Measurements from ENCODE around the gene TLR3.

DNA sequence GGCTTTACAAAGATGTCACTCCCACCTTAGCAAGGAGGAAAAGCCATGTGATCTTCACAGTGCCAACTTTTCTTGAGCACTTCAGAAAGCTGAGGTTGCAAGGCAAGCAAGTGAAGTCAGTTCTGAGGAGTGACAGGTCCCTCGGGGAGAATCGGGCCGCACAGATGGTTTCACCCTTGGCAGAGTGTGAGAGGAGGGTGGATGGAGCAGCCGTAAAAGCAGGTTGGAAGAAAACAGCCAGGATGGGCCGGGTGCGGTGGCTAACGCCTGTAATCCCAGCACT lies 43.6 kb upstream of the TLR3 start:
- TF ChIP-seq, protein P1, sequence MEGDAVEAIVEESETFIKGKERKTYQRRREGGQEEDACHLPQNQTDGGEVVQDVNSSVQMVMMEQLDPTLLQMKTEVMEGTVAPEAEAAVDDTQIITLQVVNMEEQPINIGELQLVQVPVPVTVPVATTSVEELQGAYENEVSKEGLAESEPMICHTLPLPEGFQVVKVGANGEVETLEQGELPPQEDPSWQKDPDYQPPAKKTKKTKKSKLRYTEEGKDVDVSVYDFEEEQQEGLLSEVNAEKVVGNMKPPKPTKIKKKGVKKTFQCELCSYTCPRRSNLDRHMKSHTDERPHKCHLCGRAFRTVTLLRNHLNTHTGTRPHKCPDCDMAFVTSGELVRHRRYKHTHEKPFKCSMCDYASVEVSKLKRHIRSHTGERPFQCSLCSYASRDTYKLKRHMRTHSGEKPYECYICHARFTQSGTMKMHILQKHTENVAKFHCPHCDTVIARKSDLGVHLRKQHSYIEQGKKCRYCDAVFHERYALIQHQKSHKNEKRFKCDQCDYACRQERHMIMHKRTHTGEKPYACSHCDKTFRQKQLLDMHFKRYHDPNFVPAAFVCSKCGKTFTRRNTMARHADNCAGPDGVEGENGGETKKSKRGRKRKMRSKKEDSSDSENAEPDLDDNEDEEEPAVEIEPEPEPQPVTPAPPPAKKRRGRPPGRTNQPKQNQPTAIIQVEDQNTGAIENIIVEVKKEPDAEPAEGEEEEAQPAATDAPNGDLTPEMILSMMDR (IDR thresholded peaks at IDR 0.05), result no peak
- TF ChIP-seq POLR2A (IDR thresholded peaks at IDR 0.05), result no peak

Data from testis (tissue), 2 donors.